Smooth muscle cell (in vitro differentiated cells): ENCODE results near the gene PAX2. TPM values are rescaled to one million over a fixed set of nuclear protein-coding genes. Genes with fewer than 3 reads are reported as not detected.

Source experiments
- DNase-seq: peaks from one replicate; lab custom pipeline; 2025; ENCODE audit not compliant: unreplicated experiment; lab: John Stamatoyannopoulos, UW
- H2AFZ ChIP-seq: fragments of 200-600 bp; sonication (generic); 2 replicates; pipeline ENCODE4 v1.6.0; 2016; ENCODE audit warnings: antibody characterized with exemption, low read depth, mild to moderate bottlenecking
- H3F3A ChIP-seq: fragments of 200-600 bp; sonication (generic); 2 replicates; pipeline ENCODE4 v1.6.0; 2017; ENCODE audit warnings: antibody characterized with exemption, low read depth
- H3K27ac ChIP-seq: fragments of 200-600 bp; sonication (generic); 2 replicates; pipeline ENCODE4 v1.5.1; 2016; ENCODE audit warnings: low read depth, mild to moderate bottlenecking
- H3K27me3 ChIP-seq: fragments of 200-600 bp; sonication (generic); 2 replicates; pipeline ENCODE4 v1.6.1; 2016; ENCODE audit warnings: low read depth, mild to moderate bottlenecking
- H3K36me3 ChIP-seq: fragments of 200-600 bp; sonication (generic); 2 replicates; pipeline ENCODE4 v1.5.1; 2016; ENCODE audit warnings: low read depth
- H3K4me1 ChIP-seq: fragments of 200-600 bp; sonication (generic); 2 replicates; pipeline ENCODE4 v1.5.1; 2016; ENCODE audit warnings: low read depth
- H3K4me2 ChIP-seq: fragments of 200-600 bp; sonication (generic); 2 replicates; pipeline ENCODE4 v1.6.0; 2016; ENCODE audit warnings: mild to moderate bottlenecking
- H3K4me3 ChIP-seq: fragments of 200-600 bp; sonication (generic); 2 replicates; pipeline ENCODE4 v1.5.1; 2016; ENCODE audit warnings: mild to moderate bottlenecking
- H3K79me2 ChIP-seq: fragments of 200-600 bp; sonication (generic); 2 replicates; pipeline ENCODE4 v1.6.0; 2016; ENCODE audit warnings: low read depth, mild to moderate bottlenecking
- H3K9ac ChIP-seq: fragments of 200-600 bp; sonication (generic); 2 replicates; pipeline ENCODE4 v1.6.0; 2016; ENCODE audit warnings: low read depth
- H3K9me3 ChIP-seq: fragments of 200-600 bp; sonication (generic); replicated peaks from 2 replicates; pipeline ENCODE4 v1.5.1; 2016; ENCODE audit warnings: low read depth
- H4K20me1 ChIP-seq: fragments of 200-600 bp; sonication (generic); 2 replicates; pipeline ENCODE4 v1.6.0; 2016; ENCODE audit warnings: low read depth
- CTCF ChIP-seq: fragments of 200-600 bp; sonication (generic); IDR thresholded peaks from 2 replicates; pipeline ENCODE4 v1.5.1; 2017; ENCODE audit warnings: borderline replicate concordance, mild to moderate bottlenecking, antibody characterized with exemption; ENCODE audit not compliant: insufficient read depth, poor library complexity, severe bottlenecking
- WGBS: methylation state at CpG from one replicate; pipeline ENCODE4 v1.1.7; 2016; ENCODE audit warnings: low lambda C conversion rate; 5-methylcytosine and 5-hydroxymethylcytosine counted together
- polyA plus RNA-seq: library from polyadenylated mRNA; unstranded; fragments of >200 nt; fragmentation: Nextera tagmentation; extraction: Ambion mirVana; gene quantifications from 2 replicates; pipeline ENCODE4 v1.2.1, GENCODE V29; 2016
- total RNA-seq: library from RNA; depleted of rRNA; stranded (reverse); fragments of >200 nt; gene quantifications from 2 replicates; pipeline ENCODE4 v1.2.3, GENCODE V29; 2014

PAX2 gene
- total and polyA plus RNA-seq, 2 experiments from 2014 or later, result not detected

DNA sequence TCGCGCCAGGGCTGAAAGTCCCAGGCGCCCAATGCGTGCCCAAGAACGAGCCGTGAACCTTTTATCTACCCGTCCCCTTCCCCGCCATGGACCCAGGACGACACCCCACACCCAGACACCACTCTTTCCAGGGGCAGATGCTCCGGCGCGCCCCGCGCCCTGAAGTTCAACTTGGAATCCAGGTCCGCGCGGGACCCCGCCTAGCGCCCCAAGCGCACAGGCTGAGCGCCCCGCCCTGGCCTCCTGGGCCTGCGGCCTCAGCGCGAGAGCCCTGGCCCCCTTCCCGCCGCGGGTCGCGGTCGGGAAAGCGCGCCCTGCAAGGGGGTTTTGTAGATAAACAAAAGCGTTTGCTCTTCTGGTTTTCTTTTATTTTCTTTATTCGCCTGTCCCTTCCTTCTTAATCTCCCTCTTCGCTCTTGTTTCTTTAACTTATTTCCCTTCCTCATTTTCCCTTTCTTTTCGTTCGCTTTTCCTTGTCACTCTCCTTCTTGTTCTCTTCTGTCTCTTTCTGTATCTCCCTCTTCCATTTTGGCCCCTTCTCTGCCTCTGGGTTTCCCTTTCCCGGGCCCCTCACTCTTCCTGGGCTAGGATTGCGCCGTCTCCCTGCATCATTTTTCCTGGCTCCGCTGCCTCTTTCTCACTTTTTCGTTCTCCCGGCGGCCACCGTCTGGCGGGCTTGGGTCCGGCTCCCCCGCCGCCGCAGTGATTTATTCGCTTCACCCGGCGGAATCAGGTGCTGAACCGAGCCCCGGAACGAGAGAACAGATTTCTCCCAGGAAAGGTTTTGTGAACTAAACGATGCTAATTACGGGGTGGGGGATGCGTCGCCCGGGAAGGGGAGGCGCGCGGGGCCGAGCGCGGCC lies 15.3 kb upstream of the PAX2 start:
- Histone ChIP-seq H4K20me1 (no peaks in the 10 kb centered on the region), H2AFZ (no peak overlapping the region), H3K27me3 (peaks cover 98% of the 10 kb centered on the region), H3K9me3 (no peaks in the 10 kb centered on the region), H3K79me2 (no peaks in the 10 kb centered on the region), H3K4me3 (peak overlapping the region; percentile 37), H3F3A (no peaks in the 10 kb centered on the region), H3K4me2 (peak overlapping the region; percentile 84), H3K27ac (no peak overlapping the region), H3K9ac (no peak overlapping the region), H3K4me1 (peaks cover 16% of the 10 kb centered on the region), H3K36me3 (no peaks in the 10 kb centered on the region)
- TF ChIP-seq CTCF, result no peak
- no peak for DNase-seq
- WGBS, result 3% methylated on average over 61 of the region's 68 CpGs

DNA sequence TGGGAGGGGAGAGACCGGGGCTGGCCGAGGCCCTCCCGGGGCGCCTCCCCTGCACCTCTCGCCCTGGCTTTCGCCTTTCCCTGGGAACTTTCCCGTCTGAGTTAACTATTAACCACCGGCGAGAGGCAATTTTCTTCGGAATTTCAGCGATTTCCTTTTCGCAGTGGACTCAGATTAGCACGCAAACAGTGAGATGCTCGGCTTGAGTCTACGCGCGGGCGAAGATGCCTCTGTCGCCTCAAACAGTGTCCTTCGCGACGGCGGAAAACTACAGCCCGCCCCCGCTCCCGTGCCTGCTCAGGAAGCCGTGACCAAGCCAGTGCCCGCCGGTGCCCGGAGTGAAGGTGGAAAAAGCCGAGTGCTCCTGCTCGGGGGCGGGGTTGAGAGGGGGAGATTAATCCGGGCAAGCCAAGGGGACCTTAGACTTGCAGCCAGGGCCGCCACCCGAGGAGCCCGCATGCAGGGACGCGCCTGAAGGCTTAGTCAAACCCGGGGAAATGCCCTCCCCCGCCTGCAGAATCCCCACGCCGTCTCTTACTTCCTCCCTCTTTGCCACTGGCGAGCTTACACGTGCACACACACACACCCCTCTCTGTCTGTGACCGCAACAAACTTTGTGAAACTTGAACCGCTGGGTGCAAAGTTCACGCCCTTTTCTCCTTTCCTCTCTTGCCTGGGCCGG lies 14.5 kb upstream of the PAX2 start:
- peak overlapping the region; percentile 84 for H3K4me2 ChIP-seq
- H3K27ac ChIP-seq, result no peak overlapping the region
- DNase-seq, result no peak
- no peak overlapping the region for H2AFZ ChIP-seq
- no peaks in the 10 kb centered on the region for H3K79me2 ChIP-seq
- no peak for TF ChIP-seq CTCF
- no peak overlapping the region for H3K9ac ChIP-seq
- peaks cover 16% of the 10 kb centered on the region for H3K4me1 ChIP-seq
- H3K9me3 ChIP-seq, result no peaks in the 10 kb centered on the region
- H3F3A ChIP-seq, result no peaks in the 10 kb centered on the region
- H3K36me3 ChIP-seq, result no peaks in the 10 kb centered on the region
- 2% methylated on average over 48 of the region's 49 CpGs for WGBS
- H3K4me3 ChIP-seq, result peak overlapping the region; percentile 37
- H3K27me3 ChIP-seq, result peaks cover 98% of the 10 kb centered on the region
- no peaks in the 10 kb centered on the region for H4K20me1 ChIP-seq

DNA sequence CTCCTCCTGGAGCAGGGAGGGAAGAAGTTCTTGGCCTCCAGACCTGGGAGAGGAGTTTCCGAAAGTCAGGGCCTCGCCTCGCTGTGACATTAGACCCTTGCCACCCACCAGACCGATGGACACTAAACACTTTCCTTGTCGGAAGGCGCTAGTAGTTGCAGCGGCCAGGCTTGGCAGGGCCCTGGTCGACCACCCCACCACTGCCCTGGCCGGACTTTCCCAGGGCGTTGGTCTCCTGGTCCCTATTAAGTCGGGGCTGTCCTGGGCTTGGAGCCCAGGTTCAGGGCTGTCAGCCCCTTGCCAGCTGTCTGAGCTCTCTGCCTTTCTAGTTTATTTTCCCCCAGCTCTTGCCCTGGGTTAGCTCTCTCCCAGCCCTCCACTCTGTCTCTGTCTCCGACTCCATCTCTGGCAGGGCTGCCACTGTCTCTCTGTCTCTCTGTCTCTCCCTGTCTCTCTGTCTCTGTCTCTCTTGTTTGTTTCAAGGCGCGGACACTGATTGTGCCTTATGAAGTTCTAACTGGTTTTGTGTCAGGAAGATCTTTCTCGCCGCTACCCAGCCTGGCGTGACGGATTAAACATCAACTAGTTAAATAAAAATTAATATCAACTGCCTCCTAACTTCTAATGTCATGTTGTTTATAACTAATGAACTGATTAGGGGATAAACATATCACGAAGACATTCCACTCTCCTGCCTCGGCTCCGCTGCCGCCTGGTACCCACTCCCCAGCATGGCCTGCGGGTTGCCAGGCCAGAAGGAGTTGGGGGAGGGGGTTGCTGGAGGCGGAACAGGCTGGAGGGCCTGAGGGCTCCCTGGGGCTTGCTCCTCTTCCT lies 13.8 kb upstream of the PAX2 start:
- Histone ChIP-seq H3K9ac (no peak overlapping the region), H3K4me1 (peaks cover 16% of the 10 kb centered on the region), H4K20me1 (no peaks in the 10 kb centered on the region), H2AFZ (no peak overlapping the region), H3F3A (no peaks in the 10 kb centered on the region), H3K79me2 (no peaks in the 10 kb centered on the region), H3K9me3 (no peaks in the 10 kb centered on the region), H3K4me3 (no peak overlapping the region), H3K27me3 (peaks cover 98% of the 10 kb centered on the region), H3K36me3 (no peaks in the 10 kb centered on the region), H3K4me2 (peak overlapping the region; percentile 84), H3K27ac (no peak overlapping the region)
- 30% methylated on average over 24 of the region's 24 CpGs for WGBS
- no peak for DNase-seq
- TF ChIP-seq CTCF, result no peak
